Loucy (cell line): ENCODE data around the gene CD34.
A peak's percentile ranks its signal among the peaks of the same experiment; 100 is the strongest.

Experiments
- H2AFZ ChIP-seq: fragments of 200-600 bp; sonication (generic); 2 replicates; pipeline ENCODE4 v1.6.0; 2016; ENCODE audit warnings: antibody characterized with exemption, mild to moderate bottlenecking, low read length, moderate library complexity
- H3F3A ChIP-seq: fragments of 200-600 bp; 2 replicates; pipeline ENCODE4 v1.6.0; 2016; ENCODE audit warnings: antibody characterized with exemption, low read depth, mild to moderate bottlenecking
- H3K27me3 ChIP-seq: fragments of 200-600 bp; sonication (generic); 2 replicates; pipeline ENCODE4 v1.6.1; 2014; ENCODE audit warnings: low read length, mild to moderate bottlenecking; ENCODE audit not compliant: insufficient read depth, poor library complexity, severe bottlenecking
- H3K36me3 ChIP-seq: fragments of 200-600 bp; sonication (generic); 2 replicates; pipeline ENCODE4 v1.6.1; 2016; ENCODE audit warnings: low read length; ENCODE audit not compliant: insufficient read depth
- H3K4me1 ChIP-seq: fragments of 200-600 bp; sonication (generic); 2 replicates; pipeline ENCODE4 v1.5.1; 2014; ENCODE audit warnings: low read length, mild to moderate bottlenecking; ENCODE audit not compliant: insufficient read depth, poor library complexity, severe bottlenecking
- H3K4me2 ChIP-seq: fragments of 200-600 bp; sonication (generic); 2 replicates; pipeline ENCODE4 v1.6.0; 2014; ENCODE audit warnings: antibody characterized with exemption, low read length, low read depth, mild to moderate bottlenecking; ENCODE audit not compliant: poor library complexity, severe bottlenecking
- H3K4me3 ChIP-seq: fragments of 200-600 bp; sonication (generic); 2 replicates; pipeline ENCODE4 v1.5.1; 2014; ENCODE audit warnings: low read length, mild to moderate bottlenecking, mixed read lengths; ENCODE audit not compliant: poor library complexity, severe bottlenecking
- H3K79me2 ChIP-seq: fragments of 200-600 bp; sonication (generic); 2 replicates; pipeline ENCODE4 v1.6.1; 2014; ENCODE audit warnings: low read length; ENCODE audit not compliant: insufficient read depth
- H3K9ac ChIP-seq: fragments of 200-600 bp; sonication (generic); 2 replicates; pipeline ENCODE4 v1.6.0; 2014; ENCODE audit warnings: mild to moderate bottlenecking, low read depth, low read length, moderate library complexity; ENCODE audit not compliant: poor library complexity, severe bottlenecking
- H3K9me2 ChIP-seq: fragments of 200-600 bp; sonication (generic); replicated peaks from 2 replicates; pipeline ENCODE4 v1.6.1; 2016; ENCODE audit warnings: low read depth, low read length, mixed read lengths
- H3K9me3 ChIP-seq: fragments of 200-600 bp; sonication (generic); 2 replicates; pipeline ENCODE4 v1.6.1; 2014; ENCODE audit warnings: mild to moderate bottlenecking, antibody characterized with exemption, low read length, low read depth; ENCODE audit not compliant: insufficient read depth
- H4K20me1 ChIP-seq: fragments of 200-600 bp; sonication (generic); 2 replicates; pipeline ENCODE4 v1.6.0; 2014; ENCODE audit warnings: antibody characterized with exemption, low read length, mild to moderate bottlenecking; ENCODE audit not compliant: insufficient read depth, poor library complexity, severe bottlenecking
- CTCF ChIP-seq: fragments of 200-600 bp; sonication (generic); conservative IDR thresholded peaks from 2 replicates; pipeline ENCODE4 v1.5.1; 2014; ENCODE audit warnings: mild to moderate bottlenecking, antibody characterized with exemption, low read length
- EZH2phosphoT487 ChIP-seq: fragments of 200-600 bp; IDR thresholded peaks from 2 replicates; pipeline ENCODE4 v1.6.1; 2018; ENCODE audit warnings: antibody characterized with exemption, mild to moderate bottlenecking, moderate library complexity, borderline replicate concordance

The CD34 gene

GRCh38 chr1:207910591-207911354 lies at the start of gene CD34:
Gene CD34 (minus strand): TSS chr1:207911125. CDS start chr1:207911080, 45 bp downstream.
- Histone ChIP-seq H3K9ac (no peak within 1 kb of the TSS), H4K20me1 (no peaks in the 10 kb centered on the region), H3F3A (no peaks in the 10 kb centered on the region), H3K9me2 (no peaks in the 10 kb centered on the region), H3K4me1 (peaks cover 9% of the 10 kb centered on the region), H3K36me3 (no peaks in the 10 kb centered on the region), H3K4me3 (no peak within 1 kb of the TSS), H3K9me3 (no peaks in the 10 kb centered on the region), H3K79me2 (no peaks in the 10 kb centered on the region), H3K27me3 (no peaks in the 10 kb centered on the region), H2AFZ (0 out of 2 replicates have a peak within 1 kb of the TSS, but pooled peaks have one; percentile 9), H3K4me2 (no peak within 1 kb of the TSS)
- no peak for TF ChIP-seq CTCF
- no peak for TF ChIP-seq EZH2phosphoT487

- TF ChIP-seq CTCF: no peak
- TF ChIP-seq EZH2phosphoT487: no peak
These were observed 49.4 kb upstream of the CD34 start for GRCh38 chr1:207960346-207960745.

GRCh38 chr1:207959910-207960309 lies 49.0 kb upstream of the CD34 start:
- Histone ChIP-seq H3K9me3 (no peaks in the 10 kb centered on the region), H3K36me3 (no peaks in the 10 kb centered on the region), H3K4me2 (no peak overlapping the region), H3F3A (no peaks in the 10 kb centered on the region), H3K9me2 (no peaks in the 10 kb centered on the region), H2AFZ (no peak overlapping the region), H3K4me3 (no peak overlapping the region), H4K20me1 (no peaks in the 10 kb centered on the region), H3K4me1 (peaks cover 16% of the 10 kb centered on the region), H3K79me2 (no peaks in the 10 kb centered on the region; the same call in 1 of the 2 replicates), H3K9ac (no peak overlapping the region), H3K27me3 (no peaks in the 10 kb centered on the region)
- TF ChIP-seq CTCF (no peak), EZH2phosphoT487 (no peak)

More at GRCh38 chr1:207960346-207960745, 49.4 kb upstream of the CD34 start:
- Histone ChIP-seq H3K79me2 (no peaks in the 10 kb centered on the region; the same call in 1 of the 2 replicates), H3K36me3 (no peaks in the 10 kb centered on the region), H3F3A (no peaks in the 10 kb centered on the region), H3K4me1 (peaks cover 16% of the 10 kb centered on the region), H3K27me3 (no peaks in the 10 kb centered on the region), H2AFZ (no peak overlapping the region), H3K4me2 (no peak overlapping the region), H3K9me2 (no peaks in the 10 kb centered on the region), H3K4me3 (no peak overlapping the region), H3K9me3 (no peaks in the 10 kb centered on the region), H4K20me1 (no peaks in the 10 kb centered on the region), H3K9ac (no peak overlapping the region)
